ENCODE data around the gene SLC35F1.

The SLC35F1 gene

GRCh38 chr6:118285791-118286190 lies 378.7 kb downstream of the SLC35F1 start:
- DNase-seq, result no peak

- no peak for DNase-seq
Measured at GRCh38 chr6:118288355-118289124, 381.5 kb downstream of the SLC35F1 start.

GRCh38 chr6:118292558-118292957 lies 385.5 kb downstream of the SLC35F1 start:
- no peak for DNase-seq

- no peak for DNase-seq
Measured at GRCh38 chr6:118294906-118295305, 387.8 kb downstream of the SLC35F1 start.

GRCh38 chr6:118295336-118295735 lies 388.3 kb downstream of the SLC35F1 start:
- no peak for DNase-seq

GRCh38 chr6:118296129-118296901 lies 389.3 kb downstream of the SLC35F1 start:
- no peak for DNase-seq

- no peak for DNase-seq
Measured at GRCh38 chr6:118297821-118298220, 390.8 kb downstream of the SLC35F1 start.

GRCh38 chr6:118298476-118299427 lies 391.7 kb downstream of the SLC35F1 start:
- no peak for DNase-seq

GRCh38 chr6:118299457-118299856 lies 392.4 kb downstream of the SLC35F1 start:
- DNase-seq, result no peak

GRCh38 chr6:118304321-118304720 lies 397.3 kb downstream of the SLC35F1 start:
- no peak for DNase-seq

GRCh38 chr6:118305081-118305480 lies 398.0 kb downstream of the SLC35F1 start:
- no peak for DNase-seq

GRCh38 chr6:118306392-118307238 lies 399.6 kb downstream of the SLC35F1 start:
- no peak for DNase-seq

GRCh38 chr6:118307581-118307980 lies 400.5 kb downstream of the SLC35F1 start:
- DNase-seq, result no peak

- DNase-seq, result no peak
Measured at GRCh38 chr6:118309337-118310093, 402.5 kb downstream of the SLC35F1 start.

GRCh38 chr6:118313208-118313607 lies 406.1 kb downstream of the SLC35F1 start:
- no peak for DNase-seq

GRCh38 chr6:118313762-118314161 lies 406.7 kb downstream of the SLC35F1 start:
- DNase-seq, result no peak

- no peak for DNase-seq
Measured at GRCh38 chr6:118316796-118317384, 409.8 kb downstream of the SLC35F1 start.

GRCh38 chr6:118317581-118318563 lies 410.8 kb downstream of the SLC35F1 start:
- DNase-seq, result no peak

- DNase-seq, result no peak
Measured at GRCh38 chr6:118318648-118319047, 411.6 kb downstream of the SLC35F1 start.

GRCh38 chr6:118319416-118319815 lies 412.4 kb downstream of the SLC35F1 start:
- DNase-seq, result no peak

All from activated CD4-positive, alpha-beta T cell treated with anti-CD3 and anti-CD28 coated beads for 1 hour (primary cell).